HG03175 (cell line): ENCODE data around the gene RBM5.

Source experiments
- ATAC-seq: cut with Tn5 transposase; IDR thresholded peaks from one replicate; pipeline ENCODE4 v1.9.1; 2021; ENCODE audit warnings: mild to moderate bottlenecking, moderate library complexity; ENCODE audit not compliant: unreplicated experiment

The RBM5 gene

GRCh38 chr3:50138266-50139200 is 49.8 kb downstream of the RBM5 start:
- ATAC-seq: no peak

DNA sequence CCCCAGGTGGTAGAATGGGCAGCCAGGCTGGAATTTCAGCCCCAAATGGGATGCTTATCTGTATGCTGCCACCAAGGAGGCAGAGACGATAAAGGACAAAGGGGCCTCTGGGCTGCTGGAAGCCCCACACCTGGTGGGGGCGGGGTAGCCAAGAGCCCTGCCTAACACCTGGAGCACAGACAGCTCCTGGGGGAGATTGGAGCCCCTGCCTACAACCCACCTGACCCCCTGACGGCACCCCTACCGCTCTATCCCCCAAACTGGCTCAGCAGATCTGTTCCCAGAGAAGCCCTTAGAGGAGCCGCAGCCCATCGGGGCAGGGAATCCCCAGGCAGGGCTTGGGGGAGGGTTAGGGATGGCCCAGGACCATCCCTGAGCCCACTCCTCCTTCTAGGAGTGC is 50.6 kb downstream of the RBM5 start:
- no peak for ATAC-seq

- no peak for ATAC-seq
These were observed 51.2 kb downstream of the RBM5 start for GRCh38 chr3:50139718-50140423.

DNA sequence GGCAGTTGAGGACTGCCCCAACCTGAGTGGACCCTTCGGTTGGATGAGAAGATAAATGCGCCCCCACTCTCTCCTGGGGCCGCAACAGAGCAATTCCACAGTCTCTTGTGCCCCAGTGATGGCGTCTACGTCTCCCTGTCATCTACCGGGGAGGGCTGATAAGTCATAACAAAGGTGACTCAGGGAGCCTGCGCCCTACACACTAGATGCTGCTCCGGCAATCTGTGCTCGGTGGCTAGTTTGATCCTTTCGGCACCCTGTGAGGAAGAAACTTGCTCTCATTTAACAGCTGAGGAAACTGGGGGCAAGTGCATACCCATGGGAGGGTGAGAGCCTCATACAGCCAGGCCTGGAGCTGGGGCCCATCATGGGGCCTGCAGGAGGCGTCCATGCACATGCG is 52.3 kb downstream of the RBM5 start:
- no peak for ATAC-seq

DNA sequence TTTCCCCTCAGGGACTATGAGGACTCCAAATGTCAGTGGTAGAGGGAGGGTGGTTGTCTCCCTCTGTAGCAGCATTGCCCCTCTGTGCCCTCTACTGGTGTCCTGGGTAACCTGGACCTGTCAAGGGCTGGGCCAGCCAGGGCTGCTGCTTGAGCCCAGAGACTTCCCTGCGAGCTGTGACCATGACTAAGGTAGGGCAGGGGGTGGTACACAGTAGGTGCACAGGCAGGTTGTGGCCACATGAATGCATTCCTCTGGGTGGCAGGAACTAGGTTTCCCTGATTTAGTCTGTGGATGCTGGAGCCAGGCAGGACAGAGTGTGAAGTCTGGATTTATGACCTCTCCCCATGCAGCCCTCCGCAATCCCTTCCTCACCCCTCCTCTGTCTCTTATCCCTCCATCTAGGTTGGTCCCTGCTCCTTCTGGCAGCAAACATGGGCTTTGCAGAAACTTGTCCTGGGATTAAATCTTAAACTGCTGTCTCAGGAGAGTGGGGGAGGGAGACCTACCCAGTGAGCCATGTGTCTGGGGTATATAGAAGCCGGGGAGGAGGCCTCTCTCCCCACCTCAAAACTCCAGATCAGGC is 57.7 kb downstream of the RBM5 start:
- ATAC-seq: no peak

DNA sequence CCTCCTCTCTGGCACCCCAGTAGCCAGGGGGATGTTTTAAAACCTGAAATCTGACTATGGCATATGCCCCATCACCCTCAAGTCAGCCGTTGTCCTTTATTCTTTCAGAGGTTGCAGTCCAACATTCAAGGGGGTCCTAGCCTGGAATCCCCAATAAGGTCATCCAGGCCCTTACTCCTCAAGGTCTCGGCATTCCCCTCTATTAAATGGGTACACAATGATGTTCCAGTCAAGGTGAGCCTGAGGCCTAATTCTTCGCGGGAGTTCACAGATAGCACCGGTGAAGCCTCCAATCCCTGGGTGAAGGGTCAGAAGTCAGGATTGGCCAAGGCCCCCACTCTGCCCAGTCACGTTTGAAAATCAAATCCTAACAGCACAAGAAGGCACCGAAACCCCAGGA is 58.3 kb downstream of the RBM5 start:
- no peak for ATAC-seq

GRCh38 chr3:50147447-50147846 is 58.7 kb downstream of the RBM5 start:
- no peak for ATAC-seq

- ATAC-seq: no peak
These were observed 59.1 kb downstream of the RBM5 start for GRCh38 chr3:50147861-50148260.

GRCh38 chr3:50150404-50150750 is 61.7 kb downstream of the RBM5 start:
- ATAC-seq: no peak

GRCh38 chr3:50150863-50151686 is 62.4 kb downstream of the RBM5 start:
- ATAC-seq: no peak

DNA sequence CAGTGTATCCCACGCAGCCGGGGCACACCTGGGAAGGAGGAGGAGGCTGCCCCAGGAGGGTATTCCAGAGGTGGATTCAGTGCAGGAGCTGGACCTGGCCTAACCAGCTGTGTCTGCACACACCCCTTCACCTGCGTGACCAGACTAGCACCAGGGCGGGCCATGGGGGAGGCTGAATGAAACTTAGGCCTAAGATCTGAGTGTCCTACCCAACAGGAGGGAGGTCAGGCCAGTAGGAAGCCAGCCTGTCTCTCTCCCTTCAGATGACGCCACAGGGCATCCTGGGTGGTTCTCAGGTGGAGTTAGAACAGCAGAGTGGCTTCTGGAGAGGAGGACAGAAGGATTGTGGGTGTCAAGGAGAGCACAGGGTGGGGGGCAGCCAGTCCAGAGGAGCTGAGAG is 63.0 kb downstream of the RBM5 start:
- no peak for ATAC-seq

DNA sequence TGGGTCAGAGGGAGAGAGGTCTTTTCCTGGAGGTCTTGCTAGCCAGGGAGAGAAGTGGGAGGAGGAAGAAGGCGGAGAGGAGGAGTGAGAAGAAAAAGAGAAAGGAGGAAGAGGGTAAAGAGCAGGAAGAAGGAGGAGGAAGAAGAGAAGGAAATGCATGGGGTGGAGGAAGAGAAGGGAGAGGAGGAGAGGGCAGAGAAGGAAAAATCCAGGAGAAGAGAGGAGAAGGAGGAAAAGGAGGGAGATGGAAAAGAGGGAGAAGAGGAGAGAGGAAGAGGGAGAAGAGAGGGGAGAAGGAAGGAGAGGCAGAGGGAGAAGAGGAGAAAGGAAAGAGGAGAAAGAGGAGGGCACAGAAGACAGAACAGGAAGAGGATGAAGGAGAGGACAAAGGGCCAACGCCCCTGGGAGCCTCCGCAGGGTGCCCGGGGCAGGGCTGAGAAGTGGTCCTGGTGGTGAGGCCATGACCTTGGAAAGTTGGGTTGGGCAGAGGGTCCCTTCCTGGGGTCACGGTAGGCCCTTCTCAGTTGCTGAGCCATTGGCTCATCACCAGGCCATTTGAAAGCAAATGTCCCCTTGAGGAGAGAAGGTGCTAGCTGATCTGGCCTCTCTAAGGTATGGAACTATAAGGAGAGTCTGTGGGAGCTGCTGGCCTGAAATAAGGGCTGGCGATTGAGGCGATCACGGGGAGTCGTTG is 65.2 kb downstream of the RBM5 start:
- no peak for ATAC-seq

- ATAC-seq: peak; percentile 12
These were observed 65.7 kb downstream of the RBM5 start for GRCh38 chr3:50154476-50154839.

GRCh38 chr3:50154840-50155490 is 66.2 kb downstream of the RBM5 start, which contains the start of gene SEMA3F:
Gene SEMA3F (plus strand): TSS chr3:50155324. CDS start chr3:50159623, 4,299 bp downstream.
- peak; percentile 61 for ATAC-seq

DNA sequence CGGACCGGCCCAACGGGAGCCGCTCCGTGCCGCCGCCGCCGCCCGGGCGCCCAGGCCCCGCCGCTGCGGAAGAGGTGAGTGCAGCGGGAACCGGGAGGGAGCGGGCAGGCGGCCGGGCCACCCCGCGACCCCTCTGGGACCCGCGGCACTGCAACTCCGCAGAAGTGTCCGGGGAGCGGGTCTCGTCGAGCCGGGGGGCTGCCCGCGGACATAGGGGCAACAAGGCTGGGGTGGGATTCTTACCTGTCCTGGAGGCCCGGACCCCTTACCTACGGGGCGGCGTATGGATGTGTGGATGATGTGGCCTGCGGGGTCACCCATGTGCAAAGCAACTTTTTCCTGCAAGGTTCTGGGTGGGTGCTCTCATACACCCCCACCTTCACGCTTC is 66.8 kb downstream of the RBM5 start:
- no peak for ATAC-seq

GRCh38 chr3:50155891-50156290 is 67.2 kb downstream of the RBM5 start:
- ATAC-seq: no peak

DNA sequence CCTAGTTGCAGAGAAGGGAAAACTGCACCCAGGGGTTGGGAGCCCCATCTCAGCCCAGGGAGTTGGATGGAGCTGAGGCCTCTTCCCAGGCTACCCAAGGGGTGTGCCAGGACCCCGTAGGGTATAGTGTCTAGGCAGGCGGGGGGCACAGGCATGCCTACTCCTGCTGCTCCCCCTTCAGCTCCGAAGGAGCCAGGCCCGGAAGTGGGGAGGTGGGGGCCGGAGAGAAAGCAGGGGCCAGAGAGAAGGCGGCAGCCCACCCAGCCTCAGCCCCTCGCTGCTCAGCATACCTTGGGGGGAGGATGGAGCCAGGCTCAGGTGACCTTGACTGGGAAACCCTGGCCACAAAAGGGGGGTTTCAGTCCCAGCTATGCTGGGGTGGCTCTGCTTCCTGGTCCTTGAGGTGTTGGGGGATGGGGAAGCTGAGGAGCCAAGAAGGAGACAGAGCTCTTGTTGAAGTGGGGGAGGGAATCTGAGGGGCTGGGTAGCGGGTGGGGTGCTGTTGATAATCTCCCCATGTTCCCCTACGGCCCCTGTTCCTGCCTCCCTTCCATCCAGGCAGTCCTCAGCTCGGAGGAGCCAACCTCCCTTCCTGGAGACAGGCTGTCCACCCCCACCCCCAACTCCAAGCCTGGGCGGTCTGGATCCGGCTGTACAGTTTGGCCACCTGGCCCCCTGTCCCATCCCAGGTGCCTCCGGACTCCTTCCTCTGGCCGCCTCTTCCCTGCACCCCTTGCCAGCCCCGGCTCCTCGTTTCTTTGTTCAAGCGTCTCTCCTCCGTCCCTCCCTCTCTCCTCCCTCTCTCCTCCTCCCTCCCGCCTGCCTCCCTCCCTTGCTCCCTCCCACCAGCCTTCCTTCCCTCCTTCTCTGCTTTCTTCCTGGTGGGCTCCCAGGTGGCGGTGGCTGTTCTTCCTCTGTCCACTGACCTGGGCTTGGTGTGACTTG is 68.1 kb downstream of the RBM5 start:
- no peak for ATAC-seq

DNA sequence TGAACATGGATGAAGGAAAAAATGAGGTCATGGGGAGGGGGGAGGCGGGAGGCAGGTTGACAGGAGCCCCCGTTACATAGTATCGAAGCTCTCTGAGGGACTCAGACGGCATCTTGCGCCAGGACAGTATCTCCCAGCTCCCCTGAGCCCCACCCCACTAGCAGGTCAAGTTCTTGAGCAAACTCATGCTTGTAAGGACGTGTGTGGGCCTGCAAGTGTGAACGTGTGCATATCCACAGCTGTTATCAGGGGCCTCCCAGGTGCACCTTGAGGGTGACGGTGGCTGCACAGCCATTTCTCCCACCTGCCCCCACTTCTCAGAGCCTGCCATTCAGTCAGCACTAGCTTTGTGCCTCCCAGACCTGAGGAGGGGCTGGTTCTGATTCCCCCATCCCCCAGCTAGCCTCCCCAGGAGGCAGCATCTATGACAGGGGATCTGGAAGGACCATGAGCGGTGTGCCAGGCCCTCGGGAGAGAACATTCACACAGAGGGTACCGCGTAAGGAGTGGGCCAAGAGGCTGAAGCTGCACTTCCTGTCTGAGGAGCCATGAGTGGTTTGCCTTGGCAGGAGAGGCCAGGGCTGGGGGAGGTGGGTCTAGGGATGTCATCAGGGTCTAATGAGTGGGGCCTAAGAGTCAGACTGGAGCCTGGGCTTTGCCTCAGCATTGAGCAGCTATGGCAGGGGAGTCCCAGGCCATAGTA is 69.3 kb downstream of the RBM5 start:
- ATAC-seq: no peak
